HG03196 (cell line): ENCODE results near the gene SMAD9.

Experiments used
- ATAC-seq: cut with Tn5 transposase; IDR thresholded peaks from one replicate; pipeline ENCODE4 v1.9.1; 2021; ENCODE audit not compliant: unreplicated experiment

Gene SMAD9

GRCh38 chr13:36818804-36819738 is 101.0 kb downstream of the SMAD9 start, which contains the start of gene RFXAP:
RFXAP (plus strand) TSS chr13:36819222; CDS start chr13:36819358, 136 bp downstream.
- peak; percentile 86 for ATAC-seq

GRCh38 chr13:36817996-36818803 is 101.8 kb downstream of the SMAD9 start:
- ATAC-seq, result peak; percentile 5

- no peak for ATAC-seq
These were observed 105.0 kb downstream of the SMAD9 start for GRCh38 chr13:36815062-36815461.

- no peak for ATAC-seq
These were observed 105.6 kb downstream of the SMAD9 start for GRCh38 chr13:36814465-36814864.

- ATAC-seq, result no peak
These were observed 106.8 kb downstream of the SMAD9 start for GRCh38 chr13:36813225-36813624.

GRCh38 chr13:36807616-36808015 is 112.4 kb downstream of the SMAD9 start:
- no peak for ATAC-seq

GRCh38 chr13:36806102-36806501 is 113.9 kb downstream of the SMAD9 start:
- no peak for ATAC-seq

GRCh38 chr13:36804588-36804987 is 115.5 kb downstream of the SMAD9 start:
- ATAC-seq, result no peak

GRCh38 chr13:36801035-36801434 is 119.0 kb downstream of the SMAD9 start:
- no peak for ATAC-seq

GRCh38 chr13:36796052-36796451 is 124.0 kb downstream of the SMAD9 start:
- no peak for ATAC-seq

GRCh38 chr13:36795463-36795862 is 124.6 kb downstream of the SMAD9 start:
- ATAC-seq, result no peak
